Neural crest cell (in vitro differentiated cells): ENCODE results near the gene HOGA1. TPM values are rescaled to one million over a fixed set of nuclear protein-coding genes. Genes with fewer than 3 reads are reported as not detected.

Experiments used
- DNase-seq: peaks from one replicate; pipeline ENCODE4 v3.0.0; 2021; ENCODE audit warnings: low read depth, mixed read lengths, low spot score
- H3K27ac Mint-ChIP-seq: one replicate; pipeline ENCODE4 v1.8.0; 2021; ENCODE audit warnings: mild to moderate bottlenecking, mixed read lengths; ENCODE audit not compliant: unreplicated experiment
- H3K27me3 Mint-ChIP-seq: 2 replicates; pipeline ENCODE4 v1.8.0; 2021; ENCODE audit warnings: low read depth, mild to moderate bottlenecking, mixed read lengths
- H3K36me3 Mint-ChIP-seq: 2 replicates; pipeline ENCODE4 v1.8.0; 2021; ENCODE audit warnings: low read depth, mild to moderate bottlenecking, mixed read lengths
- H3K4me1 Mint-ChIP-seq: 2 replicates; pipeline ENCODE4 v1.8.0; 2021; ENCODE audit warnings: mixed read lengths
- H3K4me3 Mint-ChIP-seq: one replicate; pipeline ENCODE4 v1.8.0; 2021; ENCODE audit warnings: mild to moderate bottlenecking, mixed read lengths
- H3K9me3 Mint-ChIP-seq: 2 replicates; pipeline ENCODE4 v1.8.0; 2021; ENCODE audit warnings: mixed read lengths
- CTCF ChIP-seq: fragments of 200-600 bp; sonication (generic); conservative IDR thresholded peaks from 2 replicates; pipeline ENCODE4 v1.5.0; 2021; ENCODE audit warnings: antibody characterized with exemption, mild to moderate bottlenecking
- total RNA-seq: library from RNA; stranded (reverse); gene quantifications from 2 replicates; pipeline ENCODE4 v1.2.1, GENCODE V29; 2021

The HOGA1 gene
- total RNA-seq, 1 donor from 2014 or later: 0.23 TPM

- Mint-ChIP-seq H3K4me1 (no peaks in the 10 kb centered on the region), H3K9me3 (no peaks in the 10 kb centered on the region), H3K27me3 (no peaks in the 10 kb centered on the region), H3K27ac (no peak overlapping the region), H3K36me3 (no peaks in the 10 kb centered on the region), H3K4me3 (no peak overlapping the region)
- no peak for DNase-seq
- TF ChIP-seq CTCF: no peak
These were observed 17.4 kb downstream of the HOGA1 start for GRCh38 chr10:97601268-97602215.

- H3K4me3 Mint-ChIP-seq: no peak overlapping the region
- peaks cover 12% of the 10 kb centered on the region for H3K4me1 Mint-ChIP-seq
- H3K9me3 Mint-ChIP-seq: no peaks in the 10 kb centered on the region
- no peaks in the 10 kb centered on the region for H3K27me3 Mint-ChIP-seq
- DNase-seq: no peak
- H3K27ac Mint-ChIP-seq: peak overlapping the region; percentile 2
- no peaks in the 10 kb centered on the region for H3K36me3 Mint-ChIP-seq
- TF ChIP-seq CTCF: no peak
These were observed 23.0 kb downstream of the HOGA1 start for GRCh38 chr10:97607095-97607636.

DNA sequence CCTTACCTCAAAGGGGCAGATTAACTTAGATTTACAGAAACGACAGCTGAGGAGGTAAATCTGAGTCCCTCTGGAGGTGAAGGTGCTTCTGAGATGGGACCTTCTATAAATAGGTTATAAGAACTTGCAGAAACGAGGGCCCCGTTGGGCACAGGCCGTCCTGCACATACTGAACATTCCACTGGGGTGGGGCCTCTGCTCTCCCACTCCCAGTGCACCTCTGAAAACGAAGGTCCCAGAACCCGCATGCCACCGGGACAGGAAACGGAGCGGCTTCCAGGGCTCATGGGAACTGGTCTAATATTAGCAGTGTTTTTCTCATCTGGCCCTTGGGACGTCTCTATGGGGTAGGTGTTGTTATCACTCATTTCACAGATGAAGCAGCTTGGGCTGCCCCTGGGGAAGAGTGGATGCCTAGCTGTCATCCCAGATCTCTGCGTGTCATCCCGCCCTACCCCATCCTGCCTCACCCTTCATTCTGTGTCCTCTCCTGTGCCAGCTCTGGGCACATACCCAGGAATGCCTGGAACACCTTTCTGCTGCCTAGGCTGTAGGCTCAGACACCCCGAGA is 24.9 kb downstream of the HOGA1 start:
- TF ChIP-seq CTCF: no peak
- Mint-ChIP-seq H3K27me3 (no peaks in the 10 kb centered on the region), H3K27ac (no peak overlapping the region), H3K9me3 (no peaks in the 10 kb centered on the region), H3K4me1 (peaks cover 16% of the 10 kb centered on the region), H3K4me3 (no peak overlapping the region), H3K36me3 (no peaks in the 10 kb centered on the region)
- no peak for DNase-seq

- TF ChIP-seq CTCF: no peak
- no peak overlapping the region for H3K27ac Mint-ChIP-seq
- no peaks in the 10 kb centered on the region for H3K27me3 Mint-ChIP-seq
- H3K9me3 Mint-ChIP-seq: no peaks in the 10 kb centered on the region
- no peak overlapping the region for H3K4me3 Mint-ChIP-seq
- H3K4me1 Mint-ChIP-seq: peaks cover 16% of the 10 kb centered on the region
- H3K36me3 Mint-ChIP-seq: no peaks in the 10 kb centered on the region
- DNase-seq: no peak
These were observed 27.3 kb downstream of the HOGA1 start for GRCh38 chr10:97611473-97611872.

- Mint-ChIP-seq H3K4me3 (no peak overlapping the region), H3K36me3 (no peaks in the 10 kb centered on the region), H3K4me1 (peaks cover 12% of the 10 kb centered on the region), H3K27me3 (no peaks in the 10 kb centered on the region), H3K27ac (no peak overlapping the region), H3K9me3 (no peaks in the 10 kb centered on the region)
- no peak for DNase-seq
- TF ChIP-seq CTCF: peak; percentile 60
These were observed 28.2 kb downstream of the HOGA1 start for GRCh38 chr10:97612386-97612785.
